GM10248 (cell line): ENCODE data around the gene SPOCK3.

Experiments used
- CTCF ChIA-PET: fragments of 300-600 bp; sonication (Branson Sonifier 250); formaldehyde crosslinking; extraction: SDS; loops from one replicate; lab custom pipeline; 2021; ENCODE audit warnings: antibody characterized with exemption; lab: Yijun Ruan, JAX
- POLR2A ChIA-PET: fragments of 350-650 bp; sonication (Branson Sonifier 250); formaldehyde crosslinking; extraction: SDS; loops from one replicate; lab custom pipeline; 2020; ENCODE audit warnings: antibody characterized with exemption; lab: Yijun Ruan, JAX
- DNase-seq: peaks from one replicate; pipeline ENCODE4 v3.0.0; 2012; ENCODE audit errors: extremely low spot score
- CTCF ChIP-seq: IDR thresholded peaks from 2 replicates; pipeline ENCODE4 v1.5.1; 2012; ENCODE audit warnings: mild to moderate bottlenecking, low read depth; ENCODE audit errors: extremely low read depth, missing control alignments, control extremely low read depth

The SPOCK3 gene

GRCh38 chr4:167144605-167145004 is 89.7 kb downstream of the SPOCK3 start:
- ChIA-PET POLR2A (no interaction called here), CTCF (no interaction called here)
- no peak for DNase-seq
- TF ChIP-seq CTCF = no peak

GRCh38 chr4:167143018-167143417 is 91.3 kb downstream of the SPOCK3 start:
- no peak for TF ChIP-seq CTCF
- POLR2A ChIA-PET = no interaction called here
- CTCF ChIA-PET = no interaction called here
- no peak for DNase-seq

GRCh38 chr4:167136270-167136669 is 98.0 kb downstream of the SPOCK3 start:
- CTCF ChIA-PET = no interaction called here
- no peak for TF ChIP-seq CTCF
- no peak for DNase-seq
- POLR2A ChIA-PET = no interaction called here

GRCh38 chr4:167129146-167129545 is 105.1 kb downstream of the SPOCK3 start:
- CTCF ChIA-PET = no interaction called here
- POLR2A ChIA-PET = no interaction called here
- DNase-seq = no peak
- TF ChIP-seq CTCF = no peak

- DNase-seq = no peak
- ChIA-PET POLR2A (no interaction called here), CTCF (no interaction called here)
- no peak for TF ChIP-seq CTCF
Measured at GRCh38 chr4:167119392-167119791, 114.9 kb downstream of the SPOCK3 start.

GRCh38 chr4:167117273-167117672 is 117.0 kb downstream of the SPOCK3 start:
- POLR2A ChIA-PET = no interaction called here
- DNase-seq = no peak
- no peak for TF ChIP-seq CTCF
- CTCF ChIA-PET = interaction anchor here (1.2 kb wide), 1 partner anchor 16 kb away, joined by 3 read pairs; no protein-coding TSS in a partner anchor
